SU-DHL-6 (cell line): Measurements from ENCODE around the gene PCGF5.

Experiments used
- CTCF ChIP-seq: fragments of 200-600 bp; sonication (generic); IDR thresholded peaks from one replicate; pipeline ENCODE4 v1.5.1; 2017; ENCODE audit warnings: antibody characterized with exemption, mild to moderate bottlenecking, low read length, moderate library complexity; ENCODE audit not compliant: insufficient read depth, poor library complexity, severe bottlenecking
- EZH2phosphoT487 ChIP-seq: fragments of 200-600 bp; sonication (generic), shearing (Covaris generic); conservative IDR thresholded peaks from 2 replicates; pipeline ENCODE4 v1.6.1; 2018; ENCODE audit warnings: mild to moderate bottlenecking, antibody characterized with exemption, low read length, moderate library complexity, mixed read lengths

GRCh38 chr10:91238191-91238590, 17.7 kb downstream of the PCGF5 start:
- no peak for TF ChIP-seq EZH2phosphoT487
- TF ChIP-seq CTCF: no peak
